HepG2 (cell line): Measurements from ENCODE around the gene LMX1B. TPM values are rescaled to one million over a fixed set of nuclear protein-coding genes. Genes with fewer than 3 reads are reported as not detected.

ENCODE experiments used
- BORCS8-MEF2B ChIP-seq: sonication (generic); formaldehyde crosslinking; IDR thresholded peaks from 2 replicates; pipeline ENCODE4 v1.8.0; 2022; ENCODE audit warnings: mild to moderate bottlenecking, missing genetic modification reagents
- CEBPB ChIP-seq: IDR thresholded peaks from 2 replicates; pipeline ENCODE4 v1.6.1; 2011; ENCODE audit warnings: low read depth, low read length, improper control_type of control experiment, borderline replicate concordance
- IKZF1 ChIP-seq: fragments of 450-650 bp; IDR thresholded peaks from 2 replicates; pipeline ENCODE4 v1.7.1; 2016
- IKZF4 ChIP-seq: sonication (generic); formaldehyde crosslinking; IDR thresholded peaks from 2 replicates; pipeline ENCODE4 v1.5.1; 2020; ENCODE audit warnings: borderline replicate concordance, mild to moderate bottlenecking, low read depth, missing genetic modification reagents; ENCODE audit errors: not compliant biosample characterization
- IRF2 ChIP-seq: IDR thresholded peaks from 2 replicates; pipeline ENCODE4 v1.6.1; 2018; ENCODE audit warnings: missing genetic modification reagents, missing compliant biosample characterization
- JUNB ChIP-seq: sonication (generic); formaldehyde crosslinking; IDR thresholded peaks from 2 replicates; pipeline ENCODE4 v1.8.0; 2022; ENCODE audit warnings: missing genetic modification reagents, mild to moderate bottlenecking, borderline replicate concordance
- KAT2B ChIP-seq: fragments of 150-350 bp; IDR thresholded peaks from 2 replicates; pipeline ENCODE4 v1.6.1; 2014; ENCODE audit warnings: low read depth, low read length, borderline replicate concordance
- PPARG ChIP-seq: conservative IDR thresholded peaks from 2 replicates; pipeline ENCODE4 v1.6.1; 2016; ENCODE audit warnings: missing biosample characterization, missing genetic modification reagents
- ZBTB42 ChIP-seq: sonication (generic); formaldehyde crosslinking; IDR thresholded peaks from 2 replicates; pipeline ENCODE4 v1.5.0; 2020; ENCODE audit warnings: mild to moderate bottlenecking, missing genetic modification reagents
- ZNF138 ChIP-seq: sonication (generic); formaldehyde crosslinking; IDR thresholded peaks from 2 replicates; pipeline ENCODE4 v1.5.0; 2020; ENCODE audit warnings: mild to moderate bottlenecking, low read depth, missing genetic modification reagents
- ZNF225 ChIP-seq: sonication (generic); formaldehyde crosslinking; IDR thresholded peaks from 2 replicates; pipeline ENCODE4 v1.4.0; 2020; ENCODE audit warnings: mild to moderate bottlenecking, missing genetic modification reagents
- ZNF484 ChIP-seq: sonication (generic); formaldehyde crosslinking; IDR thresholded peaks from 2 replicates; pipeline ENCODE4 v1.5.1; 2020; ENCODE audit warnings: mild to moderate bottlenecking, low read depth, missing genetic modification reagents, borderline replicate concordance
- ZNF558 ChIP-seq: sonication (generic); formaldehyde crosslinking; IDR thresholded peaks from 2 replicates; pipeline ENCODE4 v1.9.0; 2022; ENCODE audit warnings: mild to moderate bottlenecking, missing genetic modification reagents, borderline replicate concordance
- ZNF577 ChIP-seq: sonication (generic); formaldehyde crosslinking; IDR thresholded peaks from 2 replicates; pipeline ENCODE4 v1.4.0; 2020; ENCODE audit warnings: mild to moderate bottlenecking, low read depth, missing genetic modification reagents, borderline replicate concordance
- polyA plus RNA-seq, 8 experiments: library from polyadenylated mRNA; depleted of rRNA in 3 of 8; stranded (reverse) in 7 of 8; unstranded in 1 of 8; fragments of >200 nt; fragmentation: Illumina TruSeq in 4 of 8; extraction: Trizol in 4 of 8; gene quantifications; 2 replicates each; pipeline versions ENCODE4 v1.2.1 to v1.2.3, GENCODE V29; 2011 to 2016; ENCODE audit warnings: low read depth in 4 of 8, missing spikeins in 1 of 8, mixed read lengths in 1 of 8; ENCODE audit not compliant: insufficient read depth in 1 of 8
- total RNA-seq, 5 experiments: library from RNA; depleted of rRNA; stranded (reverse); fragments of >200 nt; fragmentation: Illumina TruSeq; extraction: Trizol; gene quantifications; 2 replicates each; pipeline ENCODE4 v1.2.3, GENCODE V29; 2016; ENCODE audit warnings: low read depth in 1 of 5
- TF ChIP-seq, protein P1 (sequence below): sonication (generic); formaldehyde crosslinking; IDR thresholded peaks from 2 replicates; pipeline ENCODE4 v1.8.0; 2022; ENCODE audit warnings: missing genetic modification reagents, mild to moderate bottlenecking, moderate library complexity, borderline replicate concordance
- TF ChIP-seq, protein P2 (sequence below): sonication (generic); formaldehyde crosslinking; IDR thresholded peaks from 2 replicates; pipeline ENCODE4 v1.5.1; 2020; ENCODE audit warnings: missing genetic modification reagents, mild to moderate bottlenecking, borderline replicate concordance
- TF ChIP-seq, protein P3 (sequence below): sonication (generic); formaldehyde crosslinking; IDR thresholded peaks from 2 replicates; pipeline ENCODE4 v1.8.0; 2022; ENCODE audit warnings: missing genetic modification reagents, mild to moderate bottlenecking, borderline replicate concordance
- TF ChIP-seq, protein P4 (sequence below): sonication (generic); formaldehyde crosslinking; IDR thresholded peaks from 2 replicates; pipeline ENCODE4; 2020; ENCODE audit warnings: missing genetic modification reagents, mild to moderate bottlenecking, borderline replicate concordance
- TF ChIP-seq, protein P5 (sequence below): sonication (generic); formaldehyde crosslinking; IDR thresholded peaks from 2 replicates; pipeline ENCODE4 v1.4.0; 2020; ENCODE audit warnings: mild to moderate bottlenecking, missing genetic modification reagents, borderline replicate concordance

Gene LMX1B
- total and polyA plus RNA-seq, 2 of the 13 experiments (the other 11 are each of a cell fraction or from before 2014, with no cell fraction given) = not detected

DNA sequence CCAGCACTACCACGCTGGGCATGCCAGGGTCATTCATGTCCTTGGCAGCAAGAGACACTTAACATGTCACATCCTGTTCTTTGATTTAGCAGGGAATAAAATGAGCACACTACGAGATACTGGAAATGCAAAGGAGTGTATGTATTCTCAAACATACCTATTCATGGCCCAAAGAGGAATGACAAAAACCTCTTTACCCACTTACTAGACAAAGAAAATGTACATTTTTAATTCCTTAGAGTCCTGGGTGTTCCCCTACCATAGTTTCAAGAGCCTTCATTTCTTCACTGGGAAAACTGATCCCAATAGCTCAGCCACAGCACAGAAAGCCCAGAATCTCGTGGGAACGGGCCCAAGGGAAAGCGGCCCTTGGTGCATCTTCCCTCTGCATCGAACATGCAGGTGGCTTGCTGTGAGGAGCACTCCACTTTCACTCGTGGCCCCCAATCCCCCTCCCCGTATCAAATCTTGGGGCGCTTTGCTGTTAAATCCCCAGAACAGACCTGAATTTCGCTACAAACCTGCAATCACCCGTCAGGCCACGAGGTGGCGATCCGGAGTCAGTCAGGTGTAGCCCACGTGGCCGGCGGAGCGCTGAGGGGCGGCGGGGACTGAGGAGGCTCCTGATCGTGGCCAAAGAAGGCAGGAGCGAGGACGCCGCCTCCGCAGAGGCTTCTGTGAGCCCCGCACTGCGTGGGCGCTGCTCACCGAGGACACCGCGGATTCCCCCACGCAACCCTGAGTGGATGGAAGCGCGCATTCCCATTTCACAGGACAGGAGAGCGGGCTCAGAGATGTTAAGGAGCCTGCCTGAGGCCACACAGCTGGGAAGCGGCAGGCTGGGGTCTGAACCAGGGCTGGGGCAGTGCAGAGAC is 91.4 kb downstream of the LMX1B start (continued):
- TF ChIP-seq, protein P1, sequence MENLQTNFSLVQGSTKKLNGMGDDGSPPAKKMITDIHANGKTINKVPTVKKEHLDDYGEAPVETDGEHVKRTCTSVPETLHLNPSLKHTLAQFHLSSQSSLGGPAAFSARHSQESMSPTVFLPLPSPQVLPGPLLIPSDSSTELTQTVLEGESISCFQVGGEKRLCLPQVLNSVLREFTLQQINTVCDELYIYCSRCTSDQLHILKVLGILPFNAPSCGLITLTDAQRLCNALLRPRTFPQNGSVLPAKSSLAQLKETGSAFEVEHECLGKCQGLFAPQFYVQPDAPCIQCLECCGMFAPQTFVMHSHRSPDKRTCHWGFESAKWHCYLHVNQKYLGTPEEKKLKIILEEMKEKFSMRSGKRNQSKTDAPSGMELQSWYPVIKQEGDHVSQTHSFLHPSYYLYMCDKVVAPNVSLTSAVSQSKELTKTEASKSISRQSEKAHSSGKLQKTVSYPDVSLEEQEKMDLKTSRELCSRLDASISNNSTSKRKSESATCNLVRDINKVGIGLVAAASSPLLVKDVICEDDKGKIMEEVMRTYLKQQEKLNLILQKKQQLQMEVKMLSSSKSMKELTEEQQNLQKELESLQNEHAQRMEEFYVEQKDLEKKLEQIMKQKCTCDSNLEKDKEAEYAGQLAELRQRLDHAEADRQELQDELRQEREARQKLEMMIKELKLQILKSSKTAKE (CRISPR knock-in tag) = no peak
- TF ChIP-seq ZBTB42 (CRISPR knock-in tag) (no peak), IRF2 (CRISPR knock-in tag) (peak; percentile 46; the same call in 1 of the 2 replicates), JUNB (CRISPR knock-in tag) (no peak), IKZF4 (CRISPR knock-in tag) (no peak), ZNF138 (CRISPR knock-in tag) (no peak), ZNF558 (CRISPR knock-in tag) (no peak), PPARG (CRISPR knock-in tag) (no peak), ZNF577 (CRISPR knock-in tag) (no peak), IKZF1 (no peak), ZNF484 (CRISPR knock-in tag) (no peak), BORCS8-MEF2B (CRISPR knock-in tag) (peak; percentile 60; the same call in 1 of the 2 replicates), ZNF225 (CRISPR knock-in tag) (0 out of 2 replicates have a peak, but pooled peaks have one; percentile 38), CEBPB (no peak), KAT2B (no peak)
- TF ChIP-seq, protein P2, sequence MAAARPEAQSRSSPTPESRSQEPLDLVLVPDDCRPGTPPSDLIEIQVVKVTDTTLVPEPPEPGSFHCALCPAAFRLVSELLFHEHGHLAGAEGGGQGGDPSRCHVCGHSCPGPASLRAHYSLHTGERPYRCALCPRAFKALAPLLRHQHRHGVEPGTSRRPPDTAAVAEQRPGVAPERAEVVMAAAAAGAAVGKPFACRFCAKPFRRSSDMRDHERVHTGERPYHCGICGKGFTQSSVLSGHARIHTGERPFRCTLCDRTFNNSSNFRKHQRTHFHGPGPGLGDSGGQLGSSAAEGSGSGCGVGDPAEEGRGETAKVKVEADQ (CRISPR knock-in tag) = 0 out of 2 replicates have a peak, but pooled peaks have one; percentile 63
- TF ChIP-seq, protein P3, sequence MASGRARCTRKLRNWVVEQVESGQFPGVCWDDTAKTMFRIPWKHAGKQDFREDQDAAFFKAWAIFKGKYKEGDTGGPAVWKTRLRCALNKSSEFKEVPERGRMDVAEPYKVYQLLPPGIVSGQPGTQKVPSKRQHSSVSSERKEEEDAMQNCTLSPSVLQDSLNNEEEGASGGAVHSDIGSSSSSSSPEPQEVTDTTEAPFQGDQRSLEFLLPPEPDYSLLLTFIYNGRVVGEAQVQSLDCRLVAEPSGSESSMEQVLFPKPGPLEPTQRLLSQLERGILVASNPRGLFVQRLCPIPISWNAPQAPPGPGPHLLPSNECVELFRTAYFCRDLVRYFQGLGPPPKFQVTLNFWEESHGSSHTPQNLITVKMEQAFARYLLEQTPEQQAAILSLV = no peak
- TF ChIP-seq, protein P4, sequence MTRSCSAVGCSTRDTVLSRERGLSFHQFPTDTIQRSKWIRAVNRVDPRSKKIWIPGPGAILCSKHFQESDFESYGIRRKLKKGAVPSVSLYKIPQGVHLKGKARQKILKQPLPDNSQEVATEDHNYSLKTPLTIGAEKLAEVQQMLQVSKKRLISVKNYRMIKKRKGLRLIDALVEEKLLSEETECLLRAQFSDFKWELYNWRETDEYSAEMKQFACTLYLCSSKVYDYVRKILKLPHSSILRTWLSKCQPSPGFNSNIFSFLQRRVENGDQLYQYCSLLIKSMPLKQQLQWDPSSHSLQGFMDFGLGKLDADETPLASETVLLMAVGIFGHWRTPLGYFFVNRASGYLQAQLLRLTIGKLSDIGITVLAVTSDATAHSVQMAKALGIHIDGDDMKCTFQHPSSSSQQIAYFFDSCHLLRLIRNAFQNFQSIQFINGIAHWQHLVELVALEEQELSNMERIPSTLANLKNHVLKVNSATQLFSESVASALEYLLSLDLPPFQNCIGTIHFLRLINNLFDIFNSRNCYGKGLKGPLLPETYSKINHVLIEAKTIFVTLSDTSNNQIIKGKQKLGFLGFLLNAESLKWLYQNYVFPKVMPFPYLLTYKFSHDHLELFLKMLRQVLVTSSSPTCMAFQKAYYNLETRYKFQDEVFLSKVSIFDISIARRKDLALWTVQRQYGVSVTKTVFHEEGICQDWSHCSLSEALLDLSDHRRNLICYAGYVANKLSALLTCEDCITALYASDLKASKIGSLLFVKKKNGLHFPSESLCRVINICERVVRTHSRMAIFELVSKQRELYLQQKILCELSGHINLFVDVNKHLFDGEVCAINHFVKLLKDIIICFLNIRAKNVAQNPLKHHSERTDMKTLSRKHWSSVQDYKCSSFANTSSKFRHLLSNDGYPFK (CRISPR knock-in tag) = peak; percentile 15; the same call in 1 of the 2 replicates
- TF ChIP-seq, protein P5, sequence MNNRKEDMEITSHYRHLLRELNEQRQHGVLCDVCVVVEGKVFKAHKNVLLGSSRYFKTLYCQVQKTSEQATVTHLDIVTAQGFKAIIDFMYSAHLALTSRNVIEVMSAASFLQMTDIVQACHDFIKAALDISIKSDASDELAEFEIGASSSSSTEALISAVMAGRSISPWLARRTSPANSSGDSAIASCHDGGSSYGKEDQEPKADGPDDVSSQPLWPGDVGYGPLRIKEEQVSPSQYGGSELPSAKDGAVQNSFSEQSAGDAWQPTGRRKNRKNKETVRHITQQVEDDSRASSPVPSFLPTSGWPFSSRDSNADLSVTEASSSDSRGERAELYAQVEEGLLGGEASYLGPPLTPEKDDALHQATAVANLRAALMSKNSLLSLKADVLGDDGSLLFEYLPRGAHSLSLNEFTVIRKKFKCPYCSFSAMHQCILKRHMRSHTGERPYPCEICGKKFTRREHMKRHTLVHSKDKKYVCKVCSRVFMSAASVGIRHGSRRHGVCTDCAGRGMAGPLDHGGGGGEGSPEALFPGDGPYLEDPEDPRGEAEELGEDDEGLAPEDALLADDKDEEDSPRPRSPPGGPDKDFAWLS = no peak
